MM.1S (cell line): ENCODE data around the gene THTPA.
"Not testable (repeated sequence)": the region's sequence is repeated elsewhere in the genome, so short reads cannot be mapped to it uniquely, and the experiment has no call there.

Experiments
- DNase-seq: peaks from one replicate; pipeline ENCODE4 v3.0.0-alpha.2; 2015
- H2AFZ ChIP-seq: fragments of 300-600 bp; sonication (generic); 2 replicates; pipeline ENCODE4 v1.6.0; 2016; ENCODE audit warnings: antibody characterized with exemption, low read length
- H3F3A ChIP-seq: fragments of 300-600 bp; sonication (generic); 2 replicates; pipeline ENCODE4 v1.6.1; 2016; ENCODE audit warnings: mild to moderate bottlenecking, antibody characterized with exemption, low read length, moderate library complexity, mixed read lengths; ENCODE audit not compliant: insufficient read depth
- H3K27ac ChIP-seq: fragments of 300-600 bp; sonication (generic); 2 replicates; pipeline ENCODE4 v1.5.1; 2016; ENCODE audit warnings: mild to moderate bottlenecking, low read length
- H3K27me3 ChIP-seq: fragments of 300-600 bp; sonication (generic); replicated peaks from 2 replicates; pipeline ENCODE4 v1.6.0; 2016; ENCODE audit warnings: low read length; ENCODE audit not compliant: insufficient read depth
- H3K36me3 ChIP-seq: fragments of 300-600 bp; sonication (generic); replicated peaks from 2 replicates; pipeline ENCODE4 v1.6.1; 2016; ENCODE audit warnings: mild to moderate bottlenecking, low read length, mixed read lengths; ENCODE audit not compliant: insufficient read depth
- H3K4me1 ChIP-seq: fragments of 300-600 bp; sonication (generic); 2 replicates; pipeline ENCODE4 v1.6.1; 2016; ENCODE audit warnings: low read length, mixed read lengths
- H3K4me2 ChIP-seq: fragments of 300-600 bp; sonication (generic); 2 replicates; pipeline ENCODE4 v1.6.0; 2016; ENCODE audit warnings: low read depth, low read length
- H3K4me3 ChIP-seq: fragments of 300-600 bp; sonication (generic); 2 replicates; pipeline ENCODE4 v1.5.1; 2016; ENCODE audit warnings: low read length, mixed read lengths
- H3K79me2 ChIP-seq: fragments of 300-600 bp; sonication (generic); 2 replicates; pipeline ENCODE4 v1.6.1; 2016; ENCODE audit warnings: mixed run types, low read length, mixed read lengths
- H3K9ac ChIP-seq: fragments of 300-600 bp; sonication (generic); 2 replicates; pipeline ENCODE4 v1.6.1; 2016; ENCODE audit warnings: low read length, mixed read lengths
- H3K9me2 ChIP-seq: fragments of 300-600 bp; sonication (generic); replicated peaks from 2 replicates; pipeline ENCODE4 v1.6.1; 2016; ENCODE audit warnings: mild to moderate bottlenecking, low read length, mixed read lengths; ENCODE audit not compliant: insufficient read depth
- H3K9me3 ChIP-seq: fragments of 300-600 bp; sonication (generic); replicated peaks from 2 replicates; pipeline ENCODE4 v1.6.1; 2016; ENCODE audit warnings: mild to moderate bottlenecking, low read length, mixed read lengths; ENCODE audit not compliant: insufficient read depth
- H4K20me1 ChIP-seq: fragments of 300-600 bp; sonication (generic); 2 replicates; pipeline ENCODE4 v1.6.1; 2016; ENCODE audit warnings: mild to moderate bottlenecking, low read length, moderate library complexity, mixed read lengths; ENCODE audit not compliant: insufficient read depth
- EZH2 ChIP-seq: fragments of 300-600 bp; sonication (generic); optimal IDR thresholded peaks from 2 replicates; pipeline ENCODE3; 2017; ENCODE audit warnings: low read depth, mild to moderate bottlenecking, antibody characterized with exemption, low read length, mixed read lengths
- EZH2phosphoT487 ChIP-seq: fragments of 300-600 bp; sonication (generic); IDR thresholded peaks from 2 replicates; pipeline ENCODE4 v1.6.1; 2018; ENCODE audit warnings: antibody characterized with exemption, low read length
- TF ChIP-seq, protein P1 (sequence below): fragments of 300-600 bp; sonication (generic); IDR thresholded peaks from 2 replicates; pipeline ENCODE4 v1.5.1; 2016; ENCODE audit warnings: antibody characterized with exemption, low read length, mixed read lengths

The THTPA gene

DNA sequence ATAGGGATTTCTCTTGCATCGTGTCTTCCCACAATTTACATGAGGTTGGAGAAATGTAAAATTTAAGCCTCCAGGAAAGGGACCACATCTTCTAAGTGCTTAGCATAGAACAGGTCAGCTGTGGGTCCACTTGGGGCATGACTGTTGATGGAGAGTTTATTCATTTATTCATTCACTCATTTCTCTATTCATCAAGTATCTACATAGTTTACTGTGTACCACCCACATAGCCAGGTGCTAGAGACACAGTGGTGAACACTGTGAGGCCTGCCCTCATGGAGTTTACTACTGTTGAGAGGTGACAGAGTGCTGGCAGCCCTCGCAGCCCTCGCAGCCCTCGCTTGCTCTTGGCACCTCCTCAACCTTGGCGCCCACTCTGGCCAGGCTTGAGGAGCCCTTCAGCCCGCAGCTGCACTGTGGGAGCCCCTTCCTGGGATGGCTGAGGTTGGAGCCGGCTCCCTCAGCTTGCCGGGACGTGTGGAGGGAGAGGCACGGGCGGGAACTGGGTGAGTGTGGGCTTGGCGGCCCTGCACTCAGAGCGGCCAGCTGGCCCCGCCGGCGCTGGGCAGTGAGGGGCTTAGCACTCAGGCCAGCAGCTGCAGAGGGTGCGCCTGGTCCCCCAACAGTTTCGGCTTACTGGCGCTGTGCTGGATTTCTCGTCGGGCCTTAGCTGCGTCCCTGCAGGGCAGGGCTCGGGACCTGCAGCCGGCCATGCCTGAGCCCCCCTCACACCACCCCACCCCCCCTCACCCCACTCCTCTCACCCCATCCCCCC is 24.3 kb downstream of the THTPA start:
- Histone ChIP-seq H3K36me3 (no peaks in the 10 kb centered on the region), H3K27ac (no peak overlapping the region), H3K9me2 (no peaks in the 10 kb centered on the region), H3K27me3 (0 out of 2 replicates have a peak, but pooled peaks cover 8% of the 10 kb centered on the region), H3F3A (no peaks in the 10 kb centered on the region), H2AFZ (no peak overlapping the region), H3K4me2 (no peak overlapping the region), H4K20me1 (no peaks in the 10 kb centered on the region), H3K9me3 (no peaks in the 10 kb centered on the region), H3K79me2 (no peaks in the 10 kb centered on the region), H3K9ac (no peak overlapping the region), H3K4me1 (no peaks in the 10 kb centered on the region), H3K4me3 (no peak overlapping the region)
- DNase-seq = no peak
- TF ChIP-seq, protein P1, sequence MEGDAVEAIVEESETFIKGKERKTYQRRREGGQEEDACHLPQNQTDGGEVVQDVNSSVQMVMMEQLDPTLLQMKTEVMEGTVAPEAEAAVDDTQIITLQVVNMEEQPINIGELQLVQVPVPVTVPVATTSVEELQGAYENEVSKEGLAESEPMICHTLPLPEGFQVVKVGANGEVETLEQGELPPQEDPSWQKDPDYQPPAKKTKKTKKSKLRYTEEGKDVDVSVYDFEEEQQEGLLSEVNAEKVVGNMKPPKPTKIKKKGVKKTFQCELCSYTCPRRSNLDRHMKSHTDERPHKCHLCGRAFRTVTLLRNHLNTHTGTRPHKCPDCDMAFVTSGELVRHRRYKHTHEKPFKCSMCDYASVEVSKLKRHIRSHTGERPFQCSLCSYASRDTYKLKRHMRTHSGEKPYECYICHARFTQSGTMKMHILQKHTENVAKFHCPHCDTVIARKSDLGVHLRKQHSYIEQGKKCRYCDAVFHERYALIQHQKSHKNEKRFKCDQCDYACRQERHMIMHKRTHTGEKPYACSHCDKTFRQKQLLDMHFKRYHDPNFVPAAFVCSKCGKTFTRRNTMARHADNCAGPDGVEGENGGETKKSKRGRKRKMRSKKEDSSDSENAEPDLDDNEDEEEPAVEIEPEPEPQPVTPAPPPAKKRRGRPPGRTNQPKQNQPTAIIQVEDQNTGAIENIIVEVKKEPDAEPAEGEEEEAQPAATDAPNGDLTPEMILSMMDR = no peak
- no peak for TF ChIP-seq EZH2phosphoT487
- TF ChIP-seq EZH2 = no peak

DNA sequence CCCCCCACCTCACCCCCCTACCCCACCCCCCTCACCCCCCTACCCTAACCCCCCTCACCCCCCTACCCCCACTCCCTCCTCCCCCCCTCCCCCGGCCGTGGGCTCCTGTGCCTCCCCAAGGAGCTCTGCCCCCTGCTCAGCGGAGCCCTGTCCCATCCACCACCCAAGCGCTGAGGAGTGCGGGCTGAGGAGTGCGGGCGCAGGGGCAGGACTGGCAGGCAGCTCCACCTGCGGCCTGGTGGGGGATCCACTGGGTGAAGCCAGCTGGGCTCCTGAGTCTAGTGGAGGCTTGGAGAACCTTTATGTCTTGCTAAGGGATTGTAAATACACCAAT is 24.8 kb downstream of the THTPA start:
- TF ChIP-seq EZH2phosphoT487 = no peak
- no peak for TF ChIP-seq EZH2
- TF ChIP-seq, protein P1 = no peak
- H3K36me3 ChIP-seq = no peaks in the 10 kb centered on the region
- H3K79me2 ChIP-seq = no peaks in the 10 kb centered on the region
- H3K27me3 ChIP-seq = 0 out of 2 replicates have a peak, but pooled peaks cover 8% of the 10 kb centered on the region
- H2AFZ ChIP-seq = no peak overlapping the region
- H3K4me1 ChIP-seq = no peaks in the 10 kb centered on the region
- no peak overlapping the region for H3K9ac ChIP-seq
- DNase-seq = no peak
- no peaks in the 10 kb centered on the region for H3K9me2 ChIP-seq
- H3K4me3 ChIP-seq = no peak overlapping the region
- no peaks in the 10 kb centered on the region for H3K9me3 ChIP-seq
- H4K20me1 ChIP-seq = no peaks in the 10 kb centered on the region
- no peak overlapping the region for H3K4me2 ChIP-seq
- no peaks in the 10 kb centered on the region for H3F3A ChIP-seq
- H3K27ac ChIP-seq = no peak overlapping the region

DNA sequence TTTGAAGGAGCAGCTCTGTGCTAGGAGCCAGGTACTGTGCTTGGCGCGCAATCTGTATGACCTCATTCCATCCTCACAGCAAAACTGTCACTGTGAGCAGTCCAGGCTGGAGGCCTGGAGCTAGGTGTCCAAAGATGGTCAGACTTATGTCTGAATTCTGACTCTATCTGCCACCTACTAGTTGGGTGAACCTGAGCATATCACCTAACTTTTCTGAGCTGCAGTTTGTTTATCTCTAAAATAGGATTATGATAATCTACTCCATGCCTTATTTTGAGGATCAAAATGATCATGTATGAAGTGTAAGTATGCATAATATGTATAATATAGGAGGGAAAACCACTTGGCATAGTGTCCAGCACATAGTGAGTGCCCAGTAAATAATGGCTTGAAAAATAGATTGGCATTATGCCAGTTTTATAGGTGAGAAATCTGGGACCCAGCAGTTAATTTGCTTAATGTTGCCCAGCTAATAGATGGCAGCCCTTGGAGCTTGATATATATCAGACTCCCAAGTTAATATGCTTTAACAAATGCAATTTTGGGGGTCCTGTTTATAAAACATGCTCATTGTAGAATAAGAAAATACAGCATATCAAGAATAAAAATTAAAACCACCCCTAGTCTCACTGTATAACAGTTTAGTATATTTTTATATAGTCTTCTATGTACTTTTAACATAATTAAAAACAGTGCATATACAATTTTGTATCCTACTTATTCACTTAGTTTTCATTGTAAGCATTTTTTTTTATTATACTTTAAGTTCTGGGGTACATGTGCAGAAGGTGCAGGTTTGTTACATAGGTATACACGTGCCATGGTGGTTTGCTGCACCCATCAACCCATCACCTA is 27.1 kb downstream of the THTPA start:
- Histone ChIP-seq H3K9ac (no peak overlapping the region), H3K79me2 (no peaks in the 10 kb centered on the region), H4K20me1 (no peaks in the 10 kb centered on the region), H3K27me3 (0 out of 2 replicates have a peak, but pooled peaks cover 8% of the 10 kb centered on the region), H3K4me3 (no peak overlapping the region), H3F3A (no peaks in the 10 kb centered on the region), H3K27ac (no peak overlapping the region), H3K36me3 (no peaks in the 10 kb centered on the region), H3K9me3 (no peaks in the 10 kb centered on the region), H3K9me2 (no peaks in the 10 kb centered on the region), H2AFZ (no peak overlapping the region), H3K4me1 (no peaks in the 10 kb centered on the region), H3K4me2 (no peak overlapping the region)
- TF ChIP-seq, protein P1 = no peak
- no peak for TF ChIP-seq EZH2
- TF ChIP-seq EZH2phosphoT487 = no peak
- no peak for DNase-seq

DNA sequence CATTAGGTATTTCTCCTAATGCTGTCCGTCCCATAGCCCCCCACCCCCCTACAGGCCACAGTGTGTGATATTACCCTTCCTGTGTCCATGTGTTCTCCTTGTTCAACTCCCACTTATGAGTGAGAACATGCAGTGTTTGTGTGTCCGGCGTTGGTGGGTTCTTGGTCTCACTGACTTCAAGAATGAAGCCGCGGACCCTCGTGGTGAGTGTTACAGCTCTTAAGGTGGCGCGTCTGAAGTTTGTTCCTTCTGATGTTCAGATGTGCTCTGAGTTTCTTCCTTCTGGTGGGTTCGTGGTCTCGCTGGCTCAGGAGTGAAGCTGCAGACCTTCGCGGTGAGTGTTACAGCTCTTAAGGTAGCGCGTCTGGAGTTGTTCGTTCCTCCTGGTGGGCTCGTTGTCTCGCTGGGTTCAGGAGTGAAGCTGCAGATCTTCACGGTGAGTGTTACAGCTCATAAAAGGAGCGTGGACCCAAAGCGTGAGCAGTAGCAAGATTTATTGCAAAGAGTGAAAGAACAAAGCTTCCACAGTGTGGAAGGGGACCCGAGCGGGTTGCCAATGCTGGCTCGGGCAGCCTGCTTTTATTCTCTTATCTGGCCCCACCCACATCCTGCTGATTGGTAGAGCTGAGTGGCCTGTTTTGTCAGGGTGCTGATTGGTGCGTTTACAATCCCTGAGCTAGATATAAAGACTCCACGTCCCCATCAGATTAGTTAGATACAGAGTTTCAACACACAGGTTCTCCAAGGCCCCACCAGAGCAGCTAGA is 27.9 kb downstream of the THTPA start:
- not testable (repeated sequence) for H3K4me2 ChIP-seq, H3K36me3 ChIP-seq, H3K4me1 ChIP-seq, H3K79me2 ChIP-seq, H4K20me1 ChIP-seq, H3K9ac ChIP-seq, H3K27ac ChIP-seq, H2AFZ ChIP-seq, H3K4me3 ChIP-seq, H3K9me3 ChIP-seq, H3K9me2 ChIP-seq, H3K27me3 ChIP-seq, H3F3A ChIP-seq, DNase-seq

DNA sequence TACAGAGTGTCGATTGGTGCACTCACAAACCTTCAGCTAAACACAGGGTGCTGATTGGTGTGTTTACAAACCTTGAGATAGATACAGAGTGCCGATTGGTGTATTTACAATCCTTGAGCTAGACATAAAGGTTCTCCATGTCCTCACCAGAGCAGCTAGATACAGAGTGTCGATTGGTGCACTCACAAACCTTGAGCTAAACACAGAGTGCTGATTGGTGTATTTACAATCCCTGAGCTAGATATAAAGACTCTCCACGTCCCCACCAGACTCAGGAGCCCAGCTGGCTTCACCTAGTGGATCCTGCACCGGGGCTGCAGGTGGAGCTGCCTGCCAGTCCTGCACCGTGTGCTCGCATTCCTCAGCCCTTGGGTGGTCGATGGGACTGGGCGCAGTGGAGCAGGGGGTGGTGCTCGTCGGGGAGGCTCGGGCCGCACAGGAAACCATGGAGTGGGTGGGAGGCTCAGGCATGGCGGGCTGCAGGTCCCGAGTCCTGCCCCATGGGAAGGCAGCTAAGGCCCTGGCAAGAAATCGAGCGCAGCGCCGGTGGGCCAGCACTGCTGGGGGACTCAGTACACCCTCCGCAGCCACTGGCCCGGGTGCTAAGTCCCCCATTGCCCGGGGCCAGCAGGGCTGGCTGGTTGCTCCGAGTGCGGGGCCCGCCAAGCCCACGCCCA is 28.6 kb downstream of the THTPA start:
- H3F3A ChIP-seq, H3K79me2 ChIP-seq, H3K27me3 ChIP-seq, DNase-seq, H3K4me3 ChIP-seq, H4K20me1 ChIP-seq, H2AFZ ChIP-seq, H3K9me3 ChIP-seq, H3K36me3 ChIP-seq, H3K27ac ChIP-seq, H3K9me2 ChIP-seq, H3K4me2 ChIP-seq, H3K9ac ChIP-seq, H3K4me1 ChIP-seq: not testable (repeated sequence)
